ENCODE measurements around the gene SPECC1L. TPM values are rescaled to one million over a fixed set of nuclear protein-coding genes. Genes with fewer than 3 reads are reported as not detected.
A peak's percentile ranks its signal among the peaks of the same experiment; 100 is the strongest.
"Not testable (repeated sequence)": the region's sequence is repeated elsewhere in the genome, so short reads cannot be mapped to it uniquely, and the experiment has no call there.

SPECC1L gene
- total and polyA plus RNA-seq, 2 experiments from 2014 or later = 21.1 to 34.0 TPM

DNA sequence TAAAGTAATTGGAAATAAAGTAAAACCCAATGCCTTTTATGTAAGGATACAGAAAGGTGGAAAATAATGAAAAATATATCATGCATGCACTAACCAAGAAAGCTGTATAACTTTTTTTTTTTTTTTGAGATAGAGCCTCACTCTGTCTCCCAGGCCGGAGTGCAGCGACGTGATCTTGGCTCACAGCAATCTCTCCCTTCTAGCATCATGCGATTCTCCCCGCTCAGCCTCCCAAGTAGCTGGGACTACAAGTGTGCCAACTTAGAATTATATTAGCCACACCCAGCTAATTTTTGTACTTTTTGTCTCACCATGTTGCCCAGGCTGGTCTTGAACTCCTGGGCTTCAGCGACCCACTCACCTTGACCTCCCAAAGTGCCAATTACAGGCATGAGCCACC lies 30.2 kb upstream of the SPECC1L start:
- no peak for DNase-seq
- 60 to 61% methylated on average over 6 of the region's 6 CpGs for WGBS, 2 experiments (ENCODE audit: low coverage in 1 of 2, low lambda C conversion rate in 2 of 2, missing lambda C conversion rate in 2 of 2)
- Histone ChIP-seq H3K4me1 (ENCODE audit: insufficient read depth) (peaks cover 9% of the 10 kb centered on the region), H4K20me1 (ENCODE audit: insufficient read depth) (no peaks in the 10 kb centered on the region), H3K27me3 (replicated peaks; ENCODE audit: insufficient read depth) (no peaks in the 10 kb centered on the region), H3K79me2 (ENCODE audit: insufficient read depth) (no peaks in the 10 kb centered on the region), H3K4me3 (no peak overlapping the region), H3K4me2 (ENCODE audit: unreplicated experiment) (no peak overlapping the region), H3K9ac (no peak overlapping the region), H2AFZ (no peak overlapping the region), H3K9me3 (ENCODE audit: low read depth) (no peaks in the 10 kb centered on the region), H3K9me2 (ENCODE audit: insufficient read depth) (no peaks in the 10 kb centered on the region), H3F3A (ENCODE audit: insufficient read depth) (no peaks in the 10 kb centered on the region), H3K36me3 (ENCODE audit: low read depth) (no peaks in the 10 kb centered on the region), H3K27ac (no peak overlapping the region)
- in situ Hi-C loops (cut with MboI) = loop anchor here (10.0 kb wide), 1 partner anchor 46 kb away; no protein-coding TSS in a partner anchor
- no peak for TF ChIP-seq EZH2 (IDR thresholded peaks at IDR 0.05; ENCODE audit: insufficient read depth, poor library complexity, severe bottlenecking)
- TF ChIP-seq EZH2phosphoT487 (IDR thresholded peaks at IDR 0.05; ENCODE audit: insufficient read depth, low read depth) = no peak

- H3K9me3 ChIP-seq (ENCODE audit: low read depth); DNase-seq; H3K36me3 ChIP-seq (ENCODE audit: low read depth); H3K79me2 ChIP-seq (ENCODE audit: insufficient read depth); H3K27me3 ChIP-seq (replicated peaks; ENCODE audit: insufficient read depth); H2AFZ ChIP-seq; H3F3A ChIP-seq (ENCODE audit: insufficient read depth); H3K9me2 ChIP-seq (ENCODE audit: insufficient read depth); H4K20me1 ChIP-seq (ENCODE audit: insufficient read depth); H3K27ac ChIP-seq; H3K4me3 ChIP-seq; H3K4me2 ChIP-seq (ENCODE audit: unreplicated experiment); H3K9ac ChIP-seq: not testable (repeated sequence)
- in situ Hi-C loops (cut with MboI) = loop anchor here (10.0 kb wide), 1 partner anchor 46 kb away; no protein-coding TSS in a partner anchor
- peaks cover 16% of the 10 kb centered on the region for H3K4me1 ChIP-seq (ENCODE audit: insufficient read depth)
- WGBS, 2 experiments (ENCODE audit: low coverage in 1 of 2, low lambda C conversion rate in 2 of 2, missing lambda C conversion rate in 2 of 2) = 78 to 79% methylated on average over 9 of the region's 9 CpGs
These were observed 29.5 kb upstream of the SPECC1L start for GRCh38 chr22:24240985-24241692.

- H3K79me2 ChIP-seq (ENCODE audit: insufficient read depth); H4K20me1 ChIP-seq (ENCODE audit: insufficient read depth); H3K9me2 ChIP-seq (ENCODE audit: insufficient read depth); H3F3A ChIP-seq (ENCODE audit: insufficient read depth); H3K9ac ChIP-seq; H3K27me3 ChIP-seq (replicated peaks; ENCODE audit: insufficient read depth); H3K36me3 ChIP-seq (ENCODE audit: low read depth); H2AFZ ChIP-seq; H3K27ac ChIP-seq; H3K4me3 ChIP-seq; H3K4me2 ChIP-seq (ENCODE audit: unreplicated experiment); H3K9me3 ChIP-seq (ENCODE audit: low read depth): not testable (repeated sequence)
- in situ Hi-C loops (cut with MboI) = loop anchor here (10.0 kb wide), 1 partner anchor 49 kb away; no protein-coding TSS in a partner anchor
- WGBS, 2 experiments (ENCODE audit: low coverage in 1 of 2, low lambda C conversion rate in 2 of 2, missing lambda C conversion rate in 2 of 2) = 50 to 58% methylated on average over 3 of the region's 3 CpGs
- peak; percentile 11 for DNase-seq
- peaks cover 21% of the 10 kb centered on the region for H3K4me1 ChIP-seq (ENCODE audit: insufficient read depth)
These were observed 27.2 kb upstream of the SPECC1L start for GRCh38 chr22:24243417-24243816.

DNA sequence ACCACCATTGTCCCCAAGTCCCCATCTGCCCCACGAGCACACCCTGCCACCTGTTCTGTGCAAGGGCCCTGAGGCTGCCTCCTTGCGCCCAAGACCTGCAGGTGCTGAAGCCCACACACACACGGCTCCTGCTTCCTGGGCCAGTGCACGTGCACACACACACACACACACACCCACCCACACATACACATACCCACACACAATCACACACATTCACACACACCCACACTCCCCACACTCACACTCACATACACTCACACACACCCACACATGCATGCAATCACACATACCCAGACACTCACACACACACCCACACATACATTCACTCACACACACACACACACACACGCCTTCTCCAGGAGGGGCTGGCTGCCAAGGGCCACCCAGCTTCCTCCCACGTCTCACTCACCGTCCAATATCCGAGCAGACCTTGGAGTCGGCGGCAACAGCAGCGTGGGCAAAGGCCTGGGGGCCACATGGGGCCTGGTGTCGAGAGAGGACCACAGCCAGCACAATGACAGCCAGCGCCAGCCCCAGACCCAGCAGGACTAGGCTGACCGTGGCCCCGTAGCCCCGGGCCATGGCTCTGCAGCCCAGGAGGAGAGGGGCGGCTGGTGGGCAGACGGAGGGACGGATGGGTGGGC lies 26.4 kb upstream of the SPECC1L start:
- H3K4me1 ChIP-seq (ENCODE audit: insufficient read depth) = peaks cover 21% of the 10 kb centered on the region
- H3K36me3 ChIP-seq (ENCODE audit: low read depth) = no peaks in the 10 kb centered on the region
- H3K4me3 ChIP-seq = no peak overlapping the region
- H3K4me2 ChIP-seq (ENCODE audit: unreplicated experiment) = no peak overlapping the region
- H3F3A ChIP-seq (ENCODE audit: insufficient read depth) = no peaks in the 10 kb centered on the region
- peak; percentile 28 for DNase-seq
- H2AFZ ChIP-seq = no peak overlapping the region
- no peaks in the 10 kb centered on the region for H3K79me2 ChIP-seq (ENCODE audit: insufficient read depth)
- no peaks in the 10 kb centered on the region for H3K27me3 ChIP-seq (replicated peaks; ENCODE audit: insufficient read depth)
- no peak overlapping the region for H3K27ac ChIP-seq
- 43 to 45% methylated on average over 15 to 19 of the region's 19 CpGs for WGBS, 2 experiments (ENCODE audit: low coverage in 1 of 2, low lambda C conversion rate in 2 of 2, missing lambda C conversion rate in 2 of 2)
- H3K9me3 ChIP-seq (ENCODE audit: low read depth) = no peaks in the 10 kb centered on the region
- H3K9me2 ChIP-seq (ENCODE audit: insufficient read depth) = no peaks in the 10 kb centered on the region
- no peaks in the 10 kb centered on the region for H4K20me1 ChIP-seq (ENCODE audit: insufficient read depth)
- in situ Hi-C loops (cut with MboI) = loop anchor here (10.0 kb wide), 1 partner anchor 49 kb away; no protein-coding TSS in a partner anchor
- TF ChIP-seq EZH2 (IDR thresholded peaks at IDR 0.05; ENCODE audit: insufficient read depth, poor library complexity, severe bottlenecking) (no peak), EZH2phosphoT487 (IDR thresholded peaks at IDR 0.05; ENCODE audit: insufficient read depth, low read depth) (no peak)
- H3K9ac ChIP-seq = no peak overlapping the region

- WGBS, 2 experiments (ENCODE audit: low coverage in 1 of 2, low lambda C conversion rate in 2 of 2, missing lambda C conversion rate in 2 of 2) = 9 to 16% methylated on average over 9 to 11 of the region's 12 CpGs
- H3K27me3 ChIP-seq (replicated peaks; ENCODE audit: insufficient read depth); H3K4me3 ChIP-seq; H2AFZ ChIP-seq; H3K9me3 ChIP-seq (ENCODE audit: low read depth); H4K20me1 ChIP-seq (ENCODE audit: insufficient read depth); H3F3A ChIP-seq (ENCODE audit: insufficient read depth); H3K36me3 ChIP-seq (ENCODE audit: low read depth); H3K9me2 ChIP-seq (ENCODE audit: insufficient read depth); H3K79me2 ChIP-seq (ENCODE audit: insufficient read depth): not testable (repeated sequence)
- in situ Hi-C loops (cut with MboI) = loop anchor here (10.0 kb wide), 1 partner anchor 50 kb away; no protein-coding TSS in a partner anchor
- peak within 1 kb of the TSS; percentile 70 for H3K9ac ChIP-seq
- H3K4me2 ChIP-seq (ENCODE audit: unreplicated experiment) = peak within 1 kb of the TSS; percentile 11
- H3K4me1 ChIP-seq (ENCODE audit: insufficient read depth) = peaks cover 21% of the 10 kb centered on the region
- DNase-seq = peak; percentile 27
- peak within 1 kb of the TSS; percentile 58 for H3K27ac ChIP-seq
These were observed 25.6 kb upstream of the SPECC1L start, which contains the start of gene GGT5 for GRCh38 chr22:24245030-24245431. GGT5 (minus strand) TSS chr22:24245082; CDS start chr22:24244725, 357 bp downstream.

DNA sequence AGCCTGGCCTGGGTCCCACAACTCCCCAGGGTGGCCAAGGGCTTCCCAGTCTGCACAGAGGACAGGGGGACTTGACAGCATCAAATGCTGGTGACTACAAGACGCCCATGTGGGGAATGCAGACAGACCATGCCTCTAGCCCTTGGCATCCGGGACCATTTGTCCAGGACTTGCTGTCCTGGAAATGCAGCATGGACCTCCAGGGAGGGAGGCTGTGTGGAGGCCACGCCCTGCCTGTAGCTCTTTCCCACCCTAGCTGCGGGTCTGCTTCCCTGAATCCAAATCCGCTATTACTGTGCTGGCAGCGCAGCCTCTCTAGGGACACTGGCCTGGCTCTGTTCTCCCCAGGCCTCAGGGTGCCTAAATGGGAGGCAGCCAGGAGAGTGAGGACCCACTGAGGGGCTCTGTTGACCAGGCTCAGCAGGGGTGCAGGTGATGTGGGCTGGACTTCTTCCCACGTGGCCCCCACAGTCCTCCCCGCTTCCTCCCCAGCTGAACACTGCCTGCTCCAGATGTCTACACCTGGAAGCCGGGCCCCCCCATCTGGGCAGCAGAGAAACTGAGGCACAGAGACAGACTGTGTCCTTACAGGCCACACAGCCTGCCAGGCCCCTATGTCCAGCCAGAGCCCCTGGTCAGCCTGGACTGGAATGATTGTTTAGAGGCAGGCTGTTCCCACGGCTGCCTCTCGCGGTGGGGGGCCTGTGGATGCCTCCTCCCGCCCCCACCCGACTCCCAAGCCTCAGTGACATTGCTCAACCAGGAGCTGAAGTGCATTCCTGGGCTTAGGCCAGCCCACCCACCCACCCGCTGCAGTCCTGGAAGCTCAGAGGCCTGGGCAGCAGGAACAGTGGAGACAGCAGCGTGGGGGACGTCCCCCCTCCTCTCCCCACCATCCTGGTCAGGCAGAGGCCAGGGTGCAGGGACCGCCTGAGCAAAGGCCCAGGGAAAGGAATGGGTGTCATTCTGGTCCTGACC lies 24.8 kb upstream of the SPECC1L start:
- Histone ChIP-seq H3K4me2 (ENCODE audit: unreplicated experiment) (peak overlapping the region; percentile 11), H3K27ac (peak overlapping the region; percentile 91), H3K4me1 (ENCODE audit: insufficient read depth) (peaks cover 21% of the 10 kb centered on the region), H3K9ac (peak overlapping the region; percentile 81)
- not testable (repeated sequence) for H3K9me2 ChIP-seq (ENCODE audit: insufficient read depth); H3F3A ChIP-seq (ENCODE audit: insufficient read depth); H3K9me3 ChIP-seq (ENCODE audit: low read depth); H3K27me3 ChIP-seq (replicated peaks; ENCODE audit: insufficient read depth); H4K20me1 ChIP-seq (ENCODE audit: insufficient read depth); H3K4me3 ChIP-seq; H2AFZ ChIP-seq; H3K36me3 ChIP-seq (ENCODE audit: low read depth); H3K79me2 ChIP-seq (ENCODE audit: insufficient read depth)
- in situ Hi-C loops (cut with MboI) = loop anchor here (10.0 kb wide), 1 partner anchor 51 kb away; no protein-coding TSS in a partner anchor
- peak; percentile 76 for DNase-seq
- WGBS, 2 experiments (ENCODE audit: low coverage in 1 of 2, low lambda C conversion rate in 2 of 2, missing lambda C conversion rate in 2 of 2) = 28 to 43% methylated on average over 14 to 18 of the region's 18 CpGs

Data from GM23248 (cell line).